Jurkat, Clone E6-1 (cell line): ENCODE results near the gene CACNA1C.

Experiments used
- DNase-seq: peaks from one replicate; pipeline ENCODE4 v3.0.0-alpha.2; 2011; ENCODE audit warnings: low read depth, low spot score
- H3K4me3 ChIP-seq: 2 replicates; pipeline ENCODE4 v1.5.1; 2011; ENCODE audit warnings: mild to moderate bottlenecking, low read length, control low read depth, moderate library complexity

Gene CACNA1C

GRCh38 chr12:2397356-2398045 lies 344.7 kb downstream of the CACNA1C start:
- no peak for DNase-seq
- no peak overlapping the region for H3K4me3 ChIP-seq

- DNase-seq, result no peak
- no peak overlapping the region for H3K4me3 ChIP-seq
These were observed 348.3 kb downstream of the CACNA1C start for GRCh38 chr12:2401040-2401439.

DNA sequence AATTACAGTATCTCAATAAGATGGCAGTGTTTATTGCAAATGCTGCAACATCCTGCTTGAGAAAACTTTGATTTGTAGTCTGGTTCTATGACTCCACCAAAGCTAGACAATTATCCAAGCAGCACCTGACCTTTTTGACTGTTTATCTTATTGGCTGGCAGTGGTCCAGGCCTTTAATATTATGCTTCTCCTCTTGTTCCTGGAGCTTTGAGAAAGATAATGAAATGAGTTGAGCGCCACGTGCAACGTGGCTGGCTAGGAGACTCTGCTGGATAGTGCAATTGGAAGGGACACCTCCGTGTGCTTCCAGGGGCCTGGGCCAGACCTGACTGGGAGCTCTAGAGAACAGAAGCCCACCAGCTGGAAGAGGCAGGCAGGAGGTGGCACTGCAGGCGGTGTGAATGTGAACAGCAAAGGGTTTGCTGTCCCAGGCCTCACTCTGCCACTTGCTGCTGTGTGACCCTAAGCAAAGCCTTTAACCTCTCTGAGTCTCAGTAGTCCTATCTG lies 349.3 kb downstream of the CACNA1C start:
- no peak for DNase-seq

DNA sequence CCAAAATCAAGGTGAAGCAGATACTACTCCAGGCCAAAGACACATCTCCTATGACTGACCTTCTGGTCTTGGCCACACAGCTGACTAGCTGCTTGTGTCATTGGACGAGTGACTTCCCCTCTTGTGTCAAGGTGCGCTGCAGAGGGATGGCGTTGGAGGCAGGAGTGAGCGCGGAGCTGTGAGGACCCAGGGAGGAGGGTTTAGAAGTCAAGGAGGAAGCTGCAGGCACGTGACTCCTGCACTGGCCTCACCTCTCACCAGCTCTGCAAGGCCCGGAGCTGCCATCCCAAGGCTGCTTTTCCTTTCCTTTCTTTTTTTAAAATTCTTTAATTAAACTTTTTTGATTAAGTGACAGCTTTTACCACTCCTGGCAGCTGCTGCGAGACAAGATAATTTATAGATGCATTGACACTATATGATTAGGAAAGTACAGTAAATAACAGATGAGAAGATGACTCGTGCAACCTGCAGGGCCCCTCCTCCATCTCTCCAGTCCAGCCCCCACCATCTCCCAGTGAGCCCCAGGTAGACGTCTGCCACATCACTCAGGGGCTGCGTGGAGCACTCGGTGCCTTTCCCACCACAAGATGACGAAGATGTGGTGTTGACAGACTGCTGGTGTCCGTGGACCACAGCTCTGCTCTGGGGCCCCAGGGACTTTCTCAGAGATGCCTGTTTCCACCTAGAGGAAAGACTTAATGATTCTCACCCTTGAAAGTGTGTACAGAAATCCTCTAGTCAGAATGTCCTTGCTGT lies 350.6 kb downstream of the CACNA1C start:
- no peak overlapping the region for H3K4me3 ChIP-seq
- DNase-seq, result no peak

More for the DNA sequence above, 349.3 kb downstream of the CACNA1C start:
- no peak overlapping the region for H3K4me3 ChIP-seq

GRCh38 chr12:2405039-2405438 lies 352.3 kb downstream of the CACNA1C start:
- no peak for DNase-seq
- H3K4me3 ChIP-seq, result no peak overlapping the region

DNA sequence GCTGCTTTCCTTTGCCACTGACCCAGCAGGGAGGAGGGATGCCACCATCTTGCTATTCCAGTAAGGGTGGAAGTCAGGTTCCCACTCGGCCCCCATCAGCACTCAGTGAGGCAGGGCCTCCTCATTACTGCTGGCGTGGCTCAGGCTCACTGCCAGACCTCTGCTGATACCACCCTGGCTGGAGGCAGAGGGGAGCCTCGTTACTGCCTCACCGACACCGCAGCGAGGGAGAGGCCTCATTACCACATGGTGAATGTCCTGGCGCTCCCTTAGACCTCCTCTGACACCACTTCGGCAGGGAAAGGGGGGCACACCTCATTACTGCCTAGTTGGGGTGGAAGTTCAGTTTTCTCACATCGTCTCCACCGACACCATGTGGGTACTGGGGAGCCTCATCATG lies 354.1 kb downstream of the CACNA1C start:
- no peak for DNase-seq
- no peak overlapping the region for H3K4me3 ChIP-seq

GRCh38 chr12:2408262-2408661 lies 355.5 kb downstream of the CACNA1C start:
- H3K4me3 ChIP-seq, result no peak overlapping the region

DNA sequence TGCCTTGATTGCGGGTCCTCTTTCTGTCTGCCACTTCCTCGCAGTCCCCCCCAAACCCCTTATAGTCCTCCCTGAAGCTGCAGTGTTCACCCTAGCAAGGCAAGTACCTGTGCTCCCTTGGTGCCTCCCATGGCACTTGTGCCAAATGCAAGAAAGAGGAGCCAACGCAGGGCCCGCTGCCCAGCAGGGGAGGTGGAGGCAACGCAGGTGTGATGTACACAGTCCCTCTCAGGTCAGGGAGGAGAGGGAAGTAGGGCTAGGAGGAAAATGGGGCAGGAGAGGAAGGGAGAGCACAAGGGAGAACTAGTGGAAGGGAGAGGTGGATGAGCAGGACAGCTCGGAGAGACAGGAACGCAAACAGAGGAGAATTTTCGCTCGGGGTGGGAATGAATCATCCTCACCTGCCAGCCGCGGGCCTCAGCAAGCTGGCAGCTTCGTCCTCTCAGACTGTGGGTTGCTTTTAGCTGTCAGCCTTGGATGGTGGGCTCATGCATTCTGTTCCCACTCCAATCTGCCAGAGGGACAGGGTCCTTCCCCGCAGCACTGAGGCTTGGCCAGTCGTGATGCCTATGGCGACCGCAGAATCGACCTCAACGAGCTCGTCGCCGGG lies 357.0 kb downstream of the CACNA1C start:
- no peak for DNase-seq
- H3K4me3 ChIP-seq, result no peak overlapping the region

More at GRCh38 chr12:2408262-2408661, 355.5 kb downstream of the CACNA1C start:
- no peak for DNase-seq

DNA sequence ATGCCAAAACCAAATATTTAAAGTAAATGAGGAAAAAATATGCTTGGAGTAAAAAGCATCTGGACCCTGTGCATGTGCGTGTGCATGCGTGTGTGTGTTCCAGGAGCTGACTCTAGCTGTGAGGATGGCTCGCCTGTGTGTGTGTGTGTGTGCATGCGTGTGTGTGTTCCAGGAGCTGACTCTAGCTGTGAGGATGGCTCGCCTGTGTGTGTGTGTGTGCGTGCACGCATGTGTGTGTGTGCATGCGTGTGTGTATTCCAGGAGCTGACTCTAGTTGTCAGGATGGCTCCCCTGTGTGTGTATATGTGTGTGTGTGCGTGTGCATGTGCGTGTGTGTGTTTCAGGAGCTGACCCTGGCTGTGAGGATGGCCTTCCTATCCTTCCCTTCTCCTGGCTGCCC lies 357.7 kb downstream of the CACNA1C start:
- H3K4me3 ChIP-seq, result no peak overlapping the region
- no peak for DNase-seq

- H3K4me3 ChIP-seq, result no peak overlapping the region
- no peak for DNase-seq
These were observed 358.2 kb downstream of the CACNA1C start for GRCh38 chr12:2411011-2411410.

GRCh38 chr12:2411616-2412304 lies 359.0 kb downstream of the CACNA1C start:
- DNase-seq, result no peak
- no peak overlapping the region for H3K4me3 ChIP-seq

DNA sequence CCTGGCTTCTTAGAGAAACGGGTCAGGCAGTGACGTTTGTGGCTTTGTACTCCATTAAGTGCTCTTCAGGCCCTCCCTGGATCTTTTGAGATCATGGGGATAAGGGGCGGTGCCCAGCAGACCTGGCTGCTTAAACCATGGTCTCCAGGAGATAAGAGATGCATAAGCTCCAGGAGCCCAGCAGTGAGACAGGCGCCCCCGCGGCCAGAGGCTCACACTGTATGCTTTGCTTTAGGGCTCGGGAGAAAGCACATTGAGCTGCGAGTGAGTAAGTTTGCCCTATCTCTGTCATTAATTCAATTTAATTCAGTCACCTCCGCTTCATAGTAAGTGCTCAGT lies 359.5 kb downstream of the CACNA1C start:
- no peak overlapping the region for H3K4me3 ChIP-seq
- DNase-seq, result no peak

GRCh38 chr12:2413301-2413700 lies 360.5 kb downstream of the CACNA1C start:
- no peak overlapping the region for H3K4me3 ChIP-seq
- no peak for DNase-seq

GRCh38 chr12:2413999-2414792 lies 361.4 kb downstream of the CACNA1C start:
- no peak for DNase-seq
- no peak overlapping the region for H3K4me3 ChIP-seq

- DNase-seq, result no peak
- no peak overlapping the region for H3K4me3 ChIP-seq
These were observed 362.2 kb downstream of the CACNA1C start for GRCh38 chr12:2414810-2415567.

- no peak for DNase-seq
These were observed 362.8 kb downstream of the CACNA1C start for GRCh38 chr12:2415568-2415944.

GRCh38 chr12:2416158-2416557 lies 363.4 kb downstream of the CACNA1C start:
- H3K4me3 ChIP-seq, result no peak overlapping the region
- no peak for DNase-seq

More at GRCh38 chr12:2415568-2415944, 362.8 kb downstream of the CACNA1C start:
- no peak overlapping the region for H3K4me3 ChIP-seq

- DNase-seq, result no peak
- H3K4me3 ChIP-seq, result no peak overlapping the region
These were observed 364.8 kb downstream of the CACNA1C start for GRCh38 chr12:2417481-2418160.
